Subcutaneous abdominal adipose tissue (tissue), 5 donors: ENCODE data around the gene GRK2.

Experiments used
- H3K27ac ChIP-seq: one replicate; pipeline ENCODE4 v1.7.0; 2013; ENCODE audit warnings: low read depth, mild to moderate bottlenecking, inconsistent platforms, low read length, moderate library complexity
- H3K27me3 ChIP-seq, 5 donors: one replicate each; pipeline ENCODE4 v1.7.0; 2013; ENCODE audit warnings: low read length in 5 of 5, inconsistent platforms in 1 of 5; ENCODE audit not compliant: control insufficient read depth in 5 of 5, insufficient read depth in 4 of 5
- H3K36me3 ChIP-seq, 5 donors: one replicate each; pipeline ENCODE4 v1.7.0; 2013; ENCODE audit warnings: low read length in 5 of 5; ENCODE audit not compliant: control insufficient read depth in 5 of 5, insufficient read depth in 5 of 5
- H3K4me1 ChIP-seq, 5 donors: one replicate each; pipeline ENCODE4 v1.7.0; 2013; ENCODE audit warnings: low read length in 5 of 5, mild to moderate bottlenecking in 3 of 5, moderate library complexity in 1 of 5; ENCODE audit not compliant: control insufficient read depth in 5 of 5, insufficient read depth in 5 of 5
- H3K4me3 ChIP-seq, 5 donors: one replicate each; pipeline ENCODE4 v1.7.0; 2013; ENCODE audit warnings: low read length in 5 of 5, low read depth in 1 of 5
- H3K9ac ChIP-seq, 5 donors: one replicate each; pipeline ENCODE4 v1.7.0; 2013; ENCODE audit warnings: low read length in 5 of 5, mild to moderate bottlenecking in 4 of 5, moderate library complexity in 3 of 5
- H3K9me3 ChIP-seq, 5 donors: one replicate each; pipeline ENCODE4 v1.7.0; 2013; ENCODE audit warnings: low read length in 5 of 5; ENCODE audit not compliant: control insufficient read depth in 5 of 5
- donor health status: healthy.
- donor health status: healthy.
- donor health status: healthy.
- donor health status: healthy.
- donor health status: healthy.

GRK2 gene

DNA sequence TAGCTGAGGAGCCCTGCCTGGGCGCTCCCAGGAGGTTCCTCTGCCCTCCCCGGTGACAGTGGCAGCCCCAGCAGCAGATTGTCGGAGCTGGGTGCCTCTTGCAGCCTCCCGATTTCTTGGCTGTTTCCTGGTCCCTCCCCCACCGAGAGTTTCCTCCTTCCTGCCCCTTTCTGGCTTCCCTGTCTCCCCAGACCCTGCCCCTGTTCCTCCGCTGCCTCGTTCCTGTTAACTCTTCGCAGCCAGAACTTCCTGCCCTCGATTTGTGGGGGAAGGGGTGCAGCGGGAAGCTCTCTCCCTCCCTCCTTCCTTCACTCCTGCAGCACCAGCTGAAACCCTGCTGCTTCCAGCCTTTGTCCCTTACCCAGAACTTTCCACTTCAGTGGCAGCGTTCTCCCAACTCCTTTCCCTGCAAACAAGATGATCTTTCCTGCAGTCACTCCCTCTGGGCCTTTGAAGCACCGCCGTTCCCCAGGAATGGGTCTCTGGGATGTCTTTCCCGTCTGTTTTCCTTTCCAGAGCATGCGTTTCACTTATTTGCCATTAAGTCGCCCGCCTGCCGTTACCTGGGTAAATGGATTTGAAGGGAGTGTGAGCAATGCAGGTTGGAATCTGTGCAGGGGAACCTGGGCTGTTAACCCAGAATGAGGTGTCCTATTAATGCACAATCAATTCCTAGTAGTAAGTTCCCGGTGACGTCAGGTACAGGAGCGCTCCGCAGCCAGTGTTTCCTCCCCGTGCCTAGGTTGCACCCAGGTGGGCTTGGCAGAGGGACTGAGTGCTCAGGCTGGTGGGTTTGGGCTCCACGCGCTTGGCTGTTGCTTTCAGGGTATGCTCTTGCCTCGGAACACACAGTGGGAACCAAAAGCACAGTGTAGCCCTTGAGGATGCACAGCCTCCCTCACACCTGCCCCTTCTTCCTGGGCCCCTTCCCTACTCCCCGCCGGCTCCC is 4.3 kb downstream of the GRK2 start:
- H3K4me3 ChIP-seq: peak overlapping the region; percentile 35 to 86 (median 49)
- no peaks in the 10 kb centered on the region for H3K9me3 ChIP-seq
- peaks cover 0 to 5% (median 2%) of the 10 kb centered on the region in 5 donors for H3K36me3 ChIP-seq
- H3K27me3 ChIP-seq: no peaks in the 10 kb centered on the region
- H3K4me1 ChIP-seq: peaks cover 38 to 95% (median 92%) of the 10 kb centered on the region in 5 donors
- peak overlapping the region; percentile 51 for H3K27ac ChIP-seq
- H3K9ac ChIP-seq: peak overlapping the region in 3 of 5 donors; percentile 37 to 67 (median 49)

DNA sequence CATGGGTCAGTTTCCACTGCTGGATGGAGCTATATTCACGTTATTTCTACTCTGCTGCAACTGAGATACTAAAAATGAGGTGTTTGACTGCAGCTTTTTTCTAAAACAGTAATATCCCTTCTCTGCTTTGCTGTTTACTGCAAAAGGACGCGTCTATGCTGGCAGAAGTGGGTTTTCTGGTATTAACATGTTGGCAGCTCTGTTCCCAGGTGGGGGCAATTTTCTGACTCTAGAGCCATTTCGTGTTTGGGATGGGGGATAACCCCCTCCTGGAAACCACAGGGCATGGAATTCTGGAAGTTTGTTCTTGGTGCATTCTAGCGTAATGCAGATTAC is 4.9 kb downstream of the GRK2 start:
- Histone ChIP-seq H3K9me3 (no peaks in the 10 kb centered on the region), H3K4me3 (peak overlapping the region in 3 of 5 donors; percentile 7 to 86 (median 42)), H3K27ac (peak overlapping the region; percentile 69), H3K27me3 (no peaks in the 10 kb centered on the region), H3K36me3 (peaks cover 0 to 5% (median 2%) of the 10 kb centered on the region in 5 donors), H3K9ac (no peak overlapping the region), H3K4me1 (peaks cover 36 to 95% (median 93%) of the 10 kb centered on the region in 5 donors)

DNA sequence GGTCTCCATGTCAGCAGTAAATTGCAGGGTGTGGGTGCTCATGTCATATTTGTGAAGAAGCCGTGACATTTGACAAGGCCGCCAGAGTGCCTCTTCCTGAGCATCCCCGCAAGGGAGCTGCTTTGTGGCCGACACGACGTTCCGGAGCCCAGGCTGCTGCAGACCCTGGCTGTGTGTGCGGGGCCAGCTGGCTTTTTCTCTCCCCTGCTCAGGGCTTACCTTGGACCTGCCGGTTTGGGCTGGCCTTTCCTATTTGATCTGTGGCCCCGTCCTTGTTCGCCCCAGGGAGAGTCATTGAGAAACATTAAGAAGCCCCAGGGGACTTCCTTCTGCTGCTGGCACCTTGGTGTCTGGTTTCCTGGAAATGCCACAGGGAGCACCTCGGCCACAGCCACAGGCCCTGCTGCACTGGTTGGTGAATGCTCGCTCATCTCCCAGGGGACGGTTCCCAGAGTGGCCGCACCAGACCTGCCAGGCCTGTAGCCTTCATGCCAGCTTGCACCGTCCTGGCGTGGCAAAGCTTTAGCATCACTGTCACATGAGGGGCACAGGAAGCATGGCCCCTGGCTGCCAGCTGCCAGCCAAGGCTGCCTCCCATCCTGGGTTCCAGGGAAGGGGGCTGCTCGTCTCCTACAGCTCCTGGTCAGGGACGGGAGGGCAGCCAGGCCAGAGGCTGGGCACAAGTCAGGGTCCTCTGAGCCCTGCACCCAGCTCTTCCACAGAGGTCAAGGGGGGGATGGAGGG is 5.4 kb downstream of the GRK2 start:
- Histone ChIP-seq H3K9me3 (no peaks in the 10 kb centered on the region), H3K27ac (peak overlapping the region; percentile 69), H3K27me3 (no peaks in the 10 kb centered on the region), H3K9ac (peak overlapping the region in 2 of 5 donors; percentile 8 to 26), H3K36me3 (peaks cover 0 to 5% (median 2%) of the 10 kb centered on the region in 5 donors), H3K4me1 (peaks cover 38 to 100% (median 99%) of the 10 kb centered on the region in 5 donors), H3K4me3 (peak overlapping the region in 2 of 5 donors; percentile 7 to 38)

DNA sequence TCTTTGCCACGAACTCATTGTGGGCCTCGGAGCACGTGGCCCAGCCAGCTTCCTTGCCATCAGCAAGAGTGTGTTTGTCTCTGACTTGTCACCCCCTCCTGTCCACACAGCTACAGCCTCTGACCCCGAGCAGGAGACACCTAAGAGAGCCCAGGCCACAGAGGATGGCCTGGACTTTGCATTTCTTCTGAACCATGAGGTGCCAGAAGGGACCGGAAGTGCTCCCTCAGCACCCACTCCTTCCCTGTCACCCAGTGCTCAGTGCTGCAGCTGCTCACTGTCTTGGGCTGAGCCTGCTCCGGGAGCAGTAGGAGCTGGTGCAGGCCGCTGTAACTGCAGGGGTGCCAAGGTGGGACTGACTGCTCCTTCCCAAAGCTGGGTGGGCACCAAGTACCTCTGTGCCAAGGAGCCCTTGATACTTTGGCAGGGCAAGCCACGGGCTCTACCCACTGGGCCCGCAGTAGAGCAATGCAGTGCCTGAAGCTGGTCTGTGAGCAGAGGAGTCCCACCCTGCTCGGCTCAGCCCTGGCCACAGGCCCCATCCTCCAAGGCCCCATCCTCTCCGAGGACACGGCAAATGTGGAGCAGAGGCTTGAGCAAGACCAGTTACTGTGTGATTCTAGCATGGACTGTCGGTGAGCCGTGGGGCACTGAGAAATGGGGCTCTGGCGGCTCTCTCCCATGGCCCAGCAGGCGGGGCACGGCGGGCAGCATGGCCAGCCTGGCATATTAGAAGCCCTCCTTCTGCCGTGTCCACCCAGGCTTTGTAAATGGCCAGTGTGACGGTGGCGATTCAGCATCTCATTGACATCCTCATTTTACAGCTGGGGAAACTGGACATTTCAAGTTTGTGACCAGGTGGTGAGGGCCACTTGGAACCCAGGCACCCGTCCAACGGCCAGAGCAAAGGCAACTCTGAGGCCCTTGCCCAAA is 6.3 kb downstream of the GRK2 start:
- no peaks in the 10 kb centered on the region for H3K27me3 ChIP-seq
- peaks cover 0 to 5% (median 2%) of the 10 kb centered on the region in 5 donors for H3K36me3 ChIP-seq
- peaks cover 36 to 100% (median 100%) of the 10 kb centered on the region in 5 donors for H3K4me1 ChIP-seq
- H3K4me3 ChIP-seq: peak overlapping the region in 2 of 5 donors; percentile 7 to 38
- peak overlapping the region in 3 of 5 donors; percentile 13 to 57 (median 53) for H3K9ac ChIP-seq
- H3K9me3 ChIP-seq: no peaks in the 10 kb centered on the region
- H3K27ac ChIP-seq: peak overlapping the region; percentile 69

DNA sequence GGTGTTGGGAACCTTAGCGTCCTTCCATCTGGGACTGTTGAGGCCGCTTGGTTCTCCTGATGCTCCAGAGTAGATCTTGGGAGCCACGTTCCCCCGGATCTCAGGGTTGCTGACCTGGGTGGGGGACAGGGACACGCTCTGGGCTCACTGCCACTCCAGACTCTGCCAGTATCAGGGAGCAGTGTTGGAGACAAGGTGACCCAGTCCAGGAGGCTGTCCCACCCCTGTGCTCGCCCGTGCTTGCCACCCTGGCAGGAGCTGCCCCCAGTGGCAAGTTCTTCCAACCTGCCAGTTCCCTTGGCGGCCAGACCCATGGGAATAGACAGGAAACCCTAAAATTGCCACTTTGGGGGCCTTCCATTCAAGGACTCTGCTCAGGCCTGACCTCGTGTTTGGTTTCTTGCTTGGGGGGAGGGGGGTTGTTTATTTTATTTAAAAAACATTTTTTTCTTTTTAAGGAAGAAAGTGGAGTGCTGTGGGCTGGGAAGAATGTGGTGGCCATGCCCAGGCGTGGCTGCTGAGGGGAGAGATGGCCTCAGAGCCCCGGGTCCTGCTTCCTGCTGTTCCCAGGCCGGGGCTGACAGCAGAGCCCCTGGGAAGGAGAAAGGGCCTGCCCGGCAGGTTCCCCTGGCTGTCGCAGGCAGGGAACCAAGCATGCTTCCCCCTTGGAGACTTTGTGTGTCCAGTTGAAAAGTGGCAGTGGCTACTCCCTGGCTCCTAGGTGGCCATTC is 7.2 kb downstream of the GRK2 start:
- Histone ChIP-seq H3K9ac (peak overlapping the region in 3 of 5 donors; percentile 12 to 57 (median 53)), H3K36me3 (peaks cover 0 to 5% (median 2%) of the 10 kb centered on the region in 5 donors), H3K27ac (peak overlapping the region; percentile 69), H3K9me3 (no peaks in the 10 kb centered on the region), H3K27me3 (no peaks in the 10 kb centered on the region), H3K4me1 (peaks cover 38 to 100% (median 100%) of the 10 kb centered on the region in 5 donors), H3K4me3 (no peak overlapping the region)

DNA sequence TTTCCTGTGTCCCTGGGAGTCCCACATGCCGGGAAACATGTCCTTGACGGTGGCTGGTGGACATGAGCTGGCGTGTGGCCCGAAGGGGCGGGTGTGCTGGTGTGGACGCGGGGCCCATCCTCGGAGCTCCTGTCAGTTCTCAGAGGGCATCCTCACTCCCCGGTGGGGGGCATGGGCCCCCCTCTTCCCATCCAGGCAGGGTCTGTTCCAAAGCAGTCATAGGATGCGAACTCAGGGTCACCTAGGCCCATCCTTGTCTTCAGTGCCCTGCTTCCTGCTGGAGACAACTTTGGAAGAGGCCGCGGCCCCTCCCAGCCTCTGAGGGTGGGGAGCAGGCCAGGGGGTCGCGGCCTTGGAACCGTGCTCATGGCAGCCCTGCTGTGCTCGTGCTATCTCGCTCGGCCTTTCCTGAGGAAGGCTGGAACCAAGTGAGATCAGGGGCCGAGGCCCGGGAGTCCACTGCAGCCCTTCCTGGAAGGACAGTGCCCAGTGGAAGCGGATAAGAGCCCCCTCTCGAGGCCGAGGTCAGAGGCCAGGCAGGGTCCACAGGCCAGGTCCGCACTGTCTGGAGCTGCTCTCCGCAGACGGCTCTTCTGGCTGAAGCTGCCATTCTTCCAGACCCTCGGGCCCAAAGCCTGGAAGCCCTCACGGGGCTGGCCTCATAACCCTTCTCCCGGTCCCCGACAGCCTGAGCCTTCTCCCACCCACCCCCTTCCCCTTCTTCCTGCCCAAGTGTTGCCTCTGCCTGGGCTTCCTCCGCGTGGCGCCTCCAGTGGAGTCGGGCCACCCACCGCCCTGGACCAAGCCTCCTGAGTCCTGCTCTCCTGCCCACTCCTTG is 8.7 kb downstream of the GRK2 start:
- H3K27ac ChIP-seq: peak overlapping the region; percentile 81
- peak overlapping the region in 3 of 5 donors; percentile 42 to 66 (median 64) for H3K9ac ChIP-seq
- peaks cover 0 to 16% (median 12%) of the 10 kb centered on the region in 5 donors for H3K36me3 ChIP-seq
- peaks cover 29 to 100% (median 99%) of the 10 kb centered on the region in 5 donors for H3K4me1 ChIP-seq
- H3K4me3 ChIP-seq: peak overlapping the region in 2 of 5 donors; percentile 0 to 25
- H3K9me3 ChIP-seq: no peaks in the 10 kb centered on the region
- H3K27me3 ChIP-seq: no peaks in the 10 kb centered on the region

DNA sequence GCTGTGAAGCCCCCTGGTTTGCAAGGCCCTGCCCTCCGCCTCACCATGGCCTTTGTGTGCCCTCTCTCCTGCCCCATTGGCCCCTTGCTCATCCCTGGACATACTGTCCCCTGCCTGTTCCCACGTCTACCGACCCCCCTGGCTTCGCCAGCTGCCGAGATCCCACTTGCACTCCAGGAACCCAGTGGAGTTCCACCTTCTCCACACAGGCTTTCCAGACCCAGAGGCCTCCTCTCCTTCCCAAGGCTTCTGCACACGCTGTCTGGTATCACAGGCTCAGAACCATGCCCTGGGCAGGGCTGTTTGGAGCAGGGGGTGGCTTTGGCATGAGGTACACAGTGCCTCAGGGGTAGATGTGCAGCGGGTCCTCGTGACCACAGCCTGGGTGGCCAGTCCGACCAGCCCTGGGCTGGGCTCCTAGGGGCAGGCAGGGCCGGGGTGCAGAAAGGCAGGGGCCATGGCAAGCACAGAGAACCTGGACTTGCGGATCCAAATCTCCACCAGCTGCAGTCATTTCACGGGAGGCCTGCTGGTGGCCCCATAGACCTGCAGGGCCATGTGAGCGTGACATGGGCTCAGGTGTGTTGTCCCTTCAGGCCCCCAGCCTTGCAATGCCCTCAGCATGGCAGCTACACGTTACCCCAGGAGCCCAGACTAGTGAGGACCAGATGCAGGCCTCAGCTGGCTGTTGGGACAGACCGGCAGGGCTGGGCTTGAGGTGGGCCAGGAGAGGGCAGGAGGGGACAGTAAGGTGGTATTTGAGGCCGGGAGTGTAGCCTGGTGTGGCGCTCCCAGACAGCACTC is 9.5 kb downstream of the GRK2 start:
- Histone ChIP-seq H3K27ac (peak overlapping the region; percentile 81), H3K9ac (peak overlapping the region in 2 of 5 donors; percentile 11 to 63), H3K27me3 (no peaks in the 10 kb centered on the region), H3K9me3 (no peaks in the 10 kb centered on the region), H3K36me3 (peaks cover 0 to 24% (median 20%) of the 10 kb centered on the region in 5 donors), H3K4me1 (peaks cover 30 to 100% (median 99%) of the 10 kb centered on the region in 5 donors), H3K4me3 (peak overlapping the region in 1 of 5 donors; percentile 25)

DNA sequence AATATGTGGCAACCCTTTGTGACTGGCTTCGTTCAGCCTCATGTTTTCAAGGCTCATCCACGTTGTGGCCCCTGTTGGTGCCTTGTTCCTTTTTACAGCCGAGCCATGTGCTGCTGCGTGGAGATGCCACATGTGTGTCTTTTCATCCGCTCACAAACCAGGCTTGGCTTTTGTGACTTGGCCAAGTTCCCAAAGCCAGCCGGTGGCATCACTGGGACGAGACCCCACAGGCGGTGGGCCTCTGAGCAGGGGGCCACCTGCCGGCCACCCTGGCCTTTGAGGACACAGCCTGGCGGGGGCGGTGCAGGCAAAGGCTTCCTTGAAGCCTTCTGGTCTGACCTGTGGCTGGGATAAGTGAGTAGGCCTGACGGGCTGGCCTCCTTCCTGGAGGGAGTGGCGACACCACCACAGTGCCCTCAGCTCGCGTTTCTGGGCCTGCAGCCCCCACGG is 10.5 kb downstream of the GRK2 start:
- H3K27ac ChIP-seq: peak overlapping the region; percentile 81
- H3K4me1 ChIP-seq: peaks cover 26 to 100% (median 91%) of the 10 kb centered on the region in 5 donors
- no peaks in the 10 kb centered on the region for H3K27me3 ChIP-seq
- peak overlapping the region in 4 of 5 donors; percentile 34 to 82 (median 53) for H3K9ac ChIP-seq
- peak overlapping the region in 4 of 5 donors; percentile 32 to 55 (median 48) for H3K4me3 ChIP-seq
- peaks cover 0 to 34% (median 30%) of the 10 kb centered on the region in 5 donors for H3K36me3 ChIP-seq
- H3K9me3 ChIP-seq: no peaks in the 10 kb centered on the region
